PC-3 (cell line): Measurements from ENCODE around the gene PPFIA1. TPM values are rescaled to one million over a fixed set of nuclear protein-coding genes. Genes with fewer than 3 reads are reported as not detected.

Source experiments
- ATAC-seq: fragments of 200-7000 bp; cut with Tn5 transposase; 2 replicates; pipeline ENCODE4 v1.9.1; 2020; ENCODE audit warnings: mild to moderate bottlenecking, moderate library complexity
- BruUV-seq: library from RNA; stranded (reverse); fragments of 400-500 nt; replicated peaks from 2 replicates; lab custom pipeline; 2021; lab: Mats Ljungman, UMichigan
- CTCF ChIA-PET: fragments of 300-600 bp; sonication (Branson Sonifier 250); formaldehyde crosslinking; loops from one replicate; lab custom pipeline; 2022; ENCODE audit warnings: antibody characterized with exemption; lab: Charles Lee
- POLR2A ChIA-PET: fragments of 300-600 bp; sonication (Branson Sonifier 250); formaldehyde crosslinking; loops from one replicate; lab custom pipeline; 2022; ENCODE audit warnings: antibody characterized with exemption; ENCODE audit not compliant: unreplicated experiment; lab: Charles Lee
- DNase-seq: peaks from one replicate; pipeline ENCODE4 v3.0.0-alpha.2; 2015
- H2AFZ ChIP-seq: fragments of 300-600 bp; sonication (generic); 2 replicates; pipeline ENCODE4 v1.6.0; 2016; ENCODE audit warnings: antibody characterized with exemption, low read length
- H3F3A ChIP-seq: fragments of 300-600 bp; sonication (generic); one replicate; pipeline ENCODE4 v1.6.0; 2017; ENCODE audit warnings: antibody characterized with exemption, low read length, control low read depth, mild to moderate bottlenecking; ENCODE audit not compliant: unreplicated experiment
- H3K27ac ChIP-seq: fragments of 300-600 bp; sonication (generic); 2 replicates; pipeline ENCODE4 v1.5.1; 2016; ENCODE audit warnings: mild to moderate bottlenecking, low read length
- H3K27me3 ChIP-seq: fragments of 300-600 bp; sonication (generic); 2 replicates; pipeline ENCODE4 v1.6.1; 2016; ENCODE audit warnings: low read length, mixed read lengths
- H3K36me3 ChIP-seq: fragments of 300-600 bp; sonication (generic); 2 replicates; pipeline ENCODE4 v1.6.1; 2016; ENCODE audit warnings: low read depth, mixed run types, low read length, mixed read lengths
- H3K4me1 ChIP-seq: fragments of 300-600 bp; sonication (generic); 2 replicates; pipeline ENCODE4 v1.5.1; 2016; ENCODE audit warnings: low read length; ENCODE audit not compliant: insufficient read depth
- H3K4me2 ChIP-seq: fragments of 300-600 bp; sonication (generic); 2 replicates; pipeline ENCODE4 v1.6.0; 2016; ENCODE audit warnings: low read length
- H3K4me3 ChIP-seq: fragments of 300-600 bp; sonication (generic); 2 replicates; pipeline ENCODE4 v1.5.1; 2016; ENCODE audit warnings: mild to moderate bottlenecking, low read length, mixed read lengths
- H3K79me2 ChIP-seq: fragments of 300-600 bp; sonication (generic); 2 replicates; pipeline ENCODE4 v1.6.1; 2017; ENCODE audit warnings: low read length, mixed read lengths
- H3K9ac ChIP-seq: fragments of 300-600 bp; sonication (generic); 2 replicates; pipeline ENCODE4 v1.6.0; 2016; ENCODE audit warnings: mild to moderate bottlenecking, low read length
- H3K9me2 ChIP-seq: fragments of 300-600 bp; sonication (generic); replicated peaks from 2 replicates; pipeline ENCODE4 v1.6.1; 2016; ENCODE audit warnings: mixed run types, low read length, mixed read lengths
- H3K9me3 ChIP-seq: fragments of 300-600 bp; sonication (generic); 2 replicates; pipeline ENCODE4 v1.6.1; 2016; ENCODE audit warnings: low read length, mixed read lengths
- H4K20me1 ChIP-seq: fragments of 300-600 bp; sonication (generic); 2 replicates; pipeline ENCODE4 v1.6.1; 2016; ENCODE audit warnings: low read length, mixed read lengths
- CTCF ChIP-seq: fragments of 300-600 bp; sonication (generic); conservative IDR thresholded peaks from 2 replicates; pipeline ENCODE4 v1.5.1; 2017; ENCODE audit warnings: antibody characterized with exemption, low read depth, mild to moderate bottlenecking, low read length
- EZH2 ChIP-seq: fragments of 300-600 bp; sonication (generic); IDR thresholded peaks from one replicate; pipeline ENCODE4 v1.6.1; 2017; ENCODE audit warnings: antibody characterized with exemption, mild to moderate bottlenecking, low read length; ENCODE audit not compliant: unreplicated experiment
- EZH2phosphoT487 ChIP-seq: fragments of 300-600 bp; sonication (generic); IDR thresholded peaks from 2 replicates; pipeline ENCODE4 v1.6.1; 2018; ENCODE audit warnings: mild to moderate bottlenecking, antibody characterized with exemption, low read length, borderline replicate concordance
- intact Hi-C: fragments of 100-400 bp; cut with micrococcal nuclease; formaldehyde crosslinking; loops from 2 replicates; pipeline ENCODE4 v1.9.0; 2023
- total RNA-seq: library from RNA; depleted of rRNA; stranded (reverse); fragments of >200 nt; gene quantifications from 2 replicates; pipeline ENCODE4 v1.2.3, GENCODE V29; 2014

PPFIA1 gene
- total RNA-seq, 1 experiment from 2014 or later: 57.5 TPM

GRCh38 chr11:70331901-70332300 lies 61.4 kb downstream of the PPFIA1 start:
- no peak overlapping the region for H3K27ac ChIP-seq
- CTCF ChIA-PET: no interaction called here
- H3F3A ChIP-seq: no peaks in the 10 kb centered on the region
- no peak overlapping the region for H2AFZ ChIP-seq
- DNase-seq (no peak), ATAC-seq (no peak)
- no peak overlapping the region for H3K4me2 ChIP-seq
- H3K27me3 ChIP-seq: no peaks in the 10 kb centered on the region
- H3K9ac ChIP-seq: no peak overlapping the region
- H3K4me1 ChIP-seq: no peaks in the 10 kb centered on the region
- TF ChIP-seq CTCF (no peak), EZH2 (no peak), EZH2phosphoT487 (no peak)
- POLR2A ChIA-PET: no interaction called here
- no peaks in the 10 kb centered on the region for H4K20me1 ChIP-seq
- H3K9me2 ChIP-seq: no peaks in the 10 kb centered on the region
- H3K79me2 ChIP-seq: no peaks in the 10 kb centered on the region
- H3K9me3 ChIP-seq: no peaks in the 10 kb centered on the region
- peaks cover 81% of the 10 kb centered on the region for H3K36me3 ChIP-seq
- BruUV-seq: no TSS peak
- intact Hi-C loops: no loop called here
- H3K4me3 ChIP-seq: no peak overlapping the region

DNA sequence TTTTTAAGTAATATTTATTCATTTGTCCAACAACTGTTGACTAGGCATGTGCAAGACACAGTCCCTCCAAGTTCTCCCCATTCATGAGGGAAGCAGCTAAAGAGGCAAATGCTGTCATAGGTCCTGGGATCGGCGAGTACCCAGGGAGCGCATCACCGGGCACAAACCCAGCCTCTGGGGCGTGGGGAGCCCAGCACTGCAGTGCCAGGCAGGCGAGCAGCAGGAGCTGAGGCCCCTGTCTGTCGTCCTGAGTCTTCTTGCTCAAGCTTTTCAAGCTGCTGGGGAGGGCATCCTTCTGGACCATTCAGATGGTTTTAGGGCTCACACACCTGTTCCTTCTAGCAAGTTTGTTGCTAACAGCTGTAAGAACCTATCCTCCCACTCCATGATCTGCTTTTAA lies 62.1 kb downstream of the PPFIA1 start:
- Histone ChIP-seq H3F3A (no peaks in the 10 kb centered on the region), H2AFZ (no peak overlapping the region), H4K20me1 (no peaks in the 10 kb centered on the region), H3K27ac (no peak overlapping the region), H3K9ac (no peak overlapping the region), H3K79me2 (no peaks in the 10 kb centered on the region), H3K4me2 (no peak overlapping the region), H3K9me2 (no peaks in the 10 kb centered on the region), H3K27me3 (no peaks in the 10 kb centered on the region), H3K36me3 (peaks cover 83% of the 10 kb centered on the region), H3K4me3 (no peak overlapping the region), H3K4me1 (no peaks in the 10 kb centered on the region), H3K9me3 (no peaks in the 10 kb centered on the region)
- POLR2A ChIA-PET: no interaction called here
- intact Hi-C loops: no loop called here
- CTCF ChIA-PET: no interaction called here
- TF ChIP-seq EZH2phosphoT487 (no peak), CTCF (no peak), EZH2 (no peak)
- DNase-seq (no peak), ATAC-seq (no peak)
- BruUV-seq: no TSS peak

GRCh38 chr11:70333261-70333660 lies 62.8 kb downstream of the PPFIA1 start:
- Histone ChIP-seq H2AFZ (no peak overlapping the region), H3K27ac (no peak overlapping the region), H3K9ac (no peak overlapping the region), H3K27me3 (no peaks in the 10 kb centered on the region), H3K4me2 (no peak overlapping the region), H3K9me2 (no peaks in the 10 kb centered on the region), H3K4me1 (no peaks in the 10 kb centered on the region), H4K20me1 (no peaks in the 10 kb centered on the region), H3F3A (no peaks in the 10 kb centered on the region), H3K4me3 (no peak overlapping the region), H3K9me3 (no peaks in the 10 kb centered on the region), H3K79me2 (no peaks in the 10 kb centered on the region), H3K36me3 (peaks cover 86% of the 10 kb centered on the region)
- BruUV-seq: no TSS peak
- intact Hi-C loops: no loop called here
- POLR2A ChIA-PET: no interaction called here
- TF ChIP-seq CTCF (no peak), EZH2phosphoT487 (no peak), EZH2 (no peak)
- DNase-seq (no peak), ATAC-seq (no peak)
- CTCF ChIA-PET: no interaction called here
